Smooth muscle cell (in vitro differentiated cells): ENCODE measurements around the gene SDCCAG8. TPM values are rescaled to one million over a fixed set of nuclear protein-coding genes. Genes with fewer than 3 reads are reported as not detected.

Experiments
- DNase-seq: peaks from one replicate; lab custom pipeline; 2025; ENCODE audit not compliant: unreplicated experiment; lab: John Stamatoyannopoulos, UW
- H2AFZ ChIP-seq: fragments of 200-600 bp; sonication (generic); 2 replicates; pipeline ENCODE4 v1.6.0; 2016; ENCODE audit warnings: antibody characterized with exemption, low read depth, mild to moderate bottlenecking
- H3F3A ChIP-seq: fragments of 200-600 bp; sonication (generic); 2 replicates; pipeline ENCODE4 v1.6.0; 2017; ENCODE audit warnings: antibody characterized with exemption, low read depth
- H3K27ac ChIP-seq: fragments of 200-600 bp; sonication (generic); 2 replicates; pipeline ENCODE4 v1.5.1; 2016; ENCODE audit warnings: low read depth, mild to moderate bottlenecking
- H3K27me3 ChIP-seq: fragments of 200-600 bp; sonication (generic); 2 replicates; pipeline ENCODE4 v1.6.1; 2016; ENCODE audit warnings: low read depth, mild to moderate bottlenecking
- H3K36me3 ChIP-seq: fragments of 200-600 bp; sonication (generic); 2 replicates; pipeline ENCODE4 v1.5.1; 2016; ENCODE audit warnings: low read depth
- H3K4me1 ChIP-seq: fragments of 200-600 bp; sonication (generic); 2 replicates; pipeline ENCODE4 v1.5.1; 2016; ENCODE audit warnings: low read depth
- H3K4me2 ChIP-seq: fragments of 200-600 bp; sonication (generic); 2 replicates; pipeline ENCODE4 v1.6.0; 2016; ENCODE audit warnings: mild to moderate bottlenecking
- H3K4me3 ChIP-seq: fragments of 200-600 bp; sonication (generic); 2 replicates; pipeline ENCODE4 v1.5.1; 2016; ENCODE audit warnings: mild to moderate bottlenecking
- H3K79me2 ChIP-seq: fragments of 200-600 bp; sonication (generic); 2 replicates; pipeline ENCODE4 v1.6.0; 2016; ENCODE audit warnings: low read depth, mild to moderate bottlenecking
- H3K9ac ChIP-seq: fragments of 200-600 bp; sonication (generic); 2 replicates; pipeline ENCODE4 v1.6.0; 2016; ENCODE audit warnings: low read depth
- H3K9me3 ChIP-seq: fragments of 200-600 bp; sonication (generic); replicated peaks from 2 replicates; pipeline ENCODE4 v1.5.1; 2016; ENCODE audit warnings: low read depth
- H4K20me1 ChIP-seq: fragments of 200-600 bp; sonication (generic); 2 replicates; pipeline ENCODE4 v1.6.0; 2016; ENCODE audit warnings: low read depth
- WGBS: methylation state at CpG from one replicate; pipeline ENCODE4 v1.1.7; 2016; ENCODE audit warnings: low lambda C conversion rate; 5-methylcytosine and 5-hydroxymethylcytosine counted together
- polyA plus RNA-seq: library from polyadenylated mRNA; unstranded; fragments of >200 nt; fragmentation: Nextera tagmentation; extraction: Ambion mirVana; gene quantifications from 2 replicates; pipeline ENCODE4 v1.2.1, GENCODE V29; 2016
- total RNA-seq: library from RNA; depleted of rRNA; stranded (reverse); fragments of >200 nt; gene quantifications from 2 replicates; pipeline ENCODE4 v1.2.3, GENCODE V29; 2014
- TF ChIP-seq, protein P1 (sequence below): fragments of 200-600 bp; sonication (generic); IDR thresholded peaks from 2 replicates; pipeline ENCODE4 v1.5.1; 2017; ENCODE audit warnings: borderline replicate concordance, mild to moderate bottlenecking, antibody characterized with exemption; ENCODE audit not compliant: insufficient read depth, poor library complexity, severe bottlenecking

The SDCCAG8 gene
- total and polyA plus RNA-seq, 2 experiments from 2014 or later, result 30.9 to 33.4 TPM

DNA sequence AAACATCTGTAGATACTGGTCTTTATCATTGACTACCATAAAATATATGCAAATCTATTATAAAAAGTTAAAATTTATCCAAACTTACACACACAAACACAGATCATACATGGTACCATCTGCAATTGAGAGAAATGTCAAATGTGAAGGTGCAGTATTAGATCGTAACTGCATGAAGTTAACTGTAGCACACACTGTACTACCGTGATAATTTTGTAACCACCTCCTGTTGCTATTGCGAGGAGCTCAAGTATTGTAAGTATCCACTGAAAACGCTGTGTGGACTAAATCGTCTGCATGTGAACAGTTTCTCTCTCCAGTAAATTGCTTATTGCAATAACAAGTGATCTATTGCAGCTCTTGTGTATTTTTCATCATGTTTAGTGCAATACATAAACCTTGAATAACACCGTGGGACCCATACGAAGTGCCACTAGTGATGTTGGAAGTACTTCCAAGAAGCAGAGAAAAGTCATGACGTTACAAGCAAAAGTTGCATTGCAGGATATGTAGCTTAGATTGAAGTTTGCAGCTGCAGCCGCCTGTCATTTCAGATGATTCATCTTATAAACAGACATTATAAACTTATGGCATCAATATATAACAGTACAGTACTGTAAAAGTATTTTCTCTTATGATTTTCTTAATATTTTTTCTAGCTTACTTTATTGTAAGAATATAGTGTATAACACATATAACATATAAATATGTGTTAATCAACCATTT is 172.9 kb downstream of the SDCCAG8 start:
- H3K36me3 ChIP-seq, result peaks cover 3% of the 10 kb centered on the region
- no peaks in the 10 kb centered on the region for H3K79me2 ChIP-seq
- TF ChIP-seq, protein P1, sequence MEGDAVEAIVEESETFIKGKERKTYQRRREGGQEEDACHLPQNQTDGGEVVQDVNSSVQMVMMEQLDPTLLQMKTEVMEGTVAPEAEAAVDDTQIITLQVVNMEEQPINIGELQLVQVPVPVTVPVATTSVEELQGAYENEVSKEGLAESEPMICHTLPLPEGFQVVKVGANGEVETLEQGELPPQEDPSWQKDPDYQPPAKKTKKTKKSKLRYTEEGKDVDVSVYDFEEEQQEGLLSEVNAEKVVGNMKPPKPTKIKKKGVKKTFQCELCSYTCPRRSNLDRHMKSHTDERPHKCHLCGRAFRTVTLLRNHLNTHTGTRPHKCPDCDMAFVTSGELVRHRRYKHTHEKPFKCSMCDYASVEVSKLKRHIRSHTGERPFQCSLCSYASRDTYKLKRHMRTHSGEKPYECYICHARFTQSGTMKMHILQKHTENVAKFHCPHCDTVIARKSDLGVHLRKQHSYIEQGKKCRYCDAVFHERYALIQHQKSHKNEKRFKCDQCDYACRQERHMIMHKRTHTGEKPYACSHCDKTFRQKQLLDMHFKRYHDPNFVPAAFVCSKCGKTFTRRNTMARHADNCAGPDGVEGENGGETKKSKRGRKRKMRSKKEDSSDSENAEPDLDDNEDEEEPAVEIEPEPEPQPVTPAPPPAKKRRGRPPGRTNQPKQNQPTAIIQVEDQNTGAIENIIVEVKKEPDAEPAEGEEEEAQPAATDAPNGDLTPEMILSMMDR, result no peak
- no peak overlapping the region for H3K27ac ChIP-seq
- H2AFZ ChIP-seq, result no peak overlapping the region
- H3K9me3 ChIP-seq, result no peaks in the 10 kb centered on the region
- H3K4me3 ChIP-seq, result no peak overlapping the region
- H3K4me2 ChIP-seq, result no peak overlapping the region
- no peak overlapping the region for H3K9ac ChIP-seq
- H3K4me1 ChIP-seq, result peaks cover 4% of the 10 kb centered on the region
- H3K27me3 ChIP-seq, result no peaks in the 10 kb centered on the region
- H3F3A ChIP-seq, result no peaks in the 10 kb centered on the region
- no peak for DNase-seq
- no peaks in the 10 kb centered on the region for H4K20me1 ChIP-seq
- 97% methylated on average over 9 of the region's 9 CpGs for WGBS

DNA sequence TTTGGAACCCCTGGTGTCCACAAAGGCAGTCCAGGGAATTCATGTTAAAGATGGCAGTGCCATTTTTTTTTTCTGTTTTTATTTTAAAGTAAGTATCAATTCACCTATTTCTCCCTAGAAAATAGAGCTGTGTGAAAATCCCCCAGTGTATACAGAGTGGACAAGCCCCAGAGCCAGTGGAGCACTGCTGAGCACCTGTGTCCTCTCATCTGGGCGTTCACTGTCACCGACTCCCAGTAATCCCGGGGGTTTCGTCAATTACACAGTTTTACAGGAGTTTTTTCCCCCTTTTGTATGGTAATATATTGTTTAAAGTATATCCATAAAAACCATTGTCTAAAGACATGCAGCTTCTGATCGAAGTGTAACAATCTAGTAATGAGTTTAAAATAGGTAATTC is 175.8 kb downstream of the SDCCAG8 start:
- H3K27ac ChIP-seq, result no peak overlapping the region
- H3F3A ChIP-seq, result no peaks in the 10 kb centered on the region
- WGBS, result 96% methylated on average over 5 of the region's 5 CpGs
- H3K4me3 ChIP-seq, result no peak overlapping the region
- no peak overlapping the region for H2AFZ ChIP-seq
- DNase-seq, result no peak
- no peaks in the 10 kb centered on the region for H4K20me1 ChIP-seq
- H3K4me2 ChIP-seq, result no peak overlapping the region
- no peaks in the 10 kb centered on the region for H3K36me3 ChIP-seq
- no peaks in the 10 kb centered on the region for H3K79me2 ChIP-seq
- TF ChIP-seq, protein P1, result no peak
- H3K27me3 ChIP-seq, result no peaks in the 10 kb centered on the region
- H3K9me3 ChIP-seq, result no peaks in the 10 kb centered on the region
- H3K9ac ChIP-seq, result no peak overlapping the region
- H3K4me1 ChIP-seq, result peaks cover 4% of the 10 kb centered on the region

DNA sequence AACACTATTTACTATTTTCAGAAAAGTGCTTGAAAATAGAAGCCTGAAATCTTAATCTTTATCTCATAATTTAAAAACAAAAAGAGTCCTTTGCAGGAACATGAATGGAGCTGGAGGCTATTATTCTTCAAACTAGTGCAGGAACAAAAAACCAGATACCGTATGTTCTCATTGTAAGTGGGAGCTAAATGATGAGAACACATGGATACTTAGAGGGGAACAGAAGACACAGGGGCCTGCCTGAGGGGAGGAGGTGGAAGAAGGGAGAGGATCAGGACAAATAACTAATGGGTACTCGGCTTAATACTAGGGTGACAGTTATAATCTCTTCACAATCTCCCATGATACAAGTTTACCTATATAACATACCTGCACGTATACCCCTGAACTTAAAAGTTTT is 176.3 kb downstream of the SDCCAG8 start:
- WGBS, result 96% methylated on average over 3 of the region's 3 CpGs
- no peaks in the 10 kb centered on the region for H3F3A ChIP-seq
- H3K27me3 ChIP-seq, result no peaks in the 10 kb centered on the region
- no peak overlapping the region for H2AFZ ChIP-seq
- H3K4me3 ChIP-seq, result no peak overlapping the region
- H3K79me2 ChIP-seq, result no peaks in the 10 kb centered on the region
- no peaks in the 10 kb centered on the region for H3K9me3 ChIP-seq
- TF ChIP-seq, protein P1, result no peak
- DNase-seq, result no peak
- no peak overlapping the region for H3K27ac ChIP-seq
- no peak overlapping the region for H3K9ac ChIP-seq
- H3K4me2 ChIP-seq, result no peak overlapping the region
- no peaks in the 10 kb centered on the region for H3K36me3 ChIP-seq
- peaks cover 4% of the 10 kb centered on the region for H3K4me1 ChIP-seq
- H4K20me1 ChIP-seq, result no peaks in the 10 kb centered on the region

DNA sequence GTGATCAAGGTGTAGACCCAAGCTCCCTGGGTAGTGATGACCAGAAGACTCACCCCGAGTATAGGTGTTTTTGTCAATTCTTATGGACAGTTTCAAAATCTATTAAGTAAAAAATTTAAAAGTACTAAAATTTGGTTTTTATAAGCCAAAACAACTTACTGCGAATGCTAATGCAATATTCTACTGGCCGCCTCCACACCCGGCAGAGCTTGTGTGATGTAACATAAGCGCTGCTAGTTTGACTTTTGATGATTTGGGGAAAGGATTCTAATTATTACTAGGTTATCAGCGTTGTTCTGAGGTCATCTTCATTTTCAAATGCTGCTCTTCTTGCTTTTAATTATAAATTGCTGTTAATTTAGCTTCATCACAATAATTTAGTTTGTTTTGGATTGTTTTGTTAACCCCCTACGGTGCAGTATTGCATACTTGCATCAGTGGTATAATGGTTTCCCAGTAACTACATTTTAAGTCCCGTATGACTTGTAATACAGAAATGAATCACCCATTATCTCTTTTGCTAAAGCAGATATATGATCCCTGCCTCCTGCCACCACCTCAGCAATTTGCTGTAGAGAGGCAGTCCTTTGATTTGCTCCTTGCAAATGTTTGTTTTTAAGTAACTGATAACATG is 178.0 kb downstream of the SDCCAG8 start:
- H3K4me3 ChIP-seq, result no peak overlapping the region
- H4K20me1 ChIP-seq, result no peaks in the 10 kb centered on the region
- peak overlapping the region; percentile 60 for H3K4me2 ChIP-seq
- no peaks in the 10 kb centered on the region for H3K27me3 ChIP-seq
- no peak for DNase-seq
- TF ChIP-seq, protein P1, result no peak
- H3K4me1 ChIP-seq, result peaks cover 4% of the 10 kb centered on the region
- H3K36me3 ChIP-seq, result no peaks in the 10 kb centered on the region
- no peak overlapping the region for H2AFZ ChIP-seq
- 79% methylated on average over 8 of the region's 8 CpGs for WGBS
- no peaks in the 10 kb centered on the region for H3K79me2 ChIP-seq
- no peak overlapping the region for H3K9ac ChIP-seq
- no peak overlapping the region for H3K27ac ChIP-seq
- H3F3A ChIP-seq, result no peaks in the 10 kb centered on the region
- no peaks in the 10 kb centered on the region for H3K9me3 ChIP-seq
